GM12801 (cell line): ENCODE measurements around the gene ANO3.

Experiments used
- TF ChIP-seq, protein P1 (sequence below): IDR thresholded peaks from one replicate; pipeline ENCODE4 v1.5.1; 2011; ENCODE audit warnings: control low read depth; ENCODE audit not compliant: insufficient read length; ENCODE audit errors: extremely low read depth

The ANO3 gene

DNA sequence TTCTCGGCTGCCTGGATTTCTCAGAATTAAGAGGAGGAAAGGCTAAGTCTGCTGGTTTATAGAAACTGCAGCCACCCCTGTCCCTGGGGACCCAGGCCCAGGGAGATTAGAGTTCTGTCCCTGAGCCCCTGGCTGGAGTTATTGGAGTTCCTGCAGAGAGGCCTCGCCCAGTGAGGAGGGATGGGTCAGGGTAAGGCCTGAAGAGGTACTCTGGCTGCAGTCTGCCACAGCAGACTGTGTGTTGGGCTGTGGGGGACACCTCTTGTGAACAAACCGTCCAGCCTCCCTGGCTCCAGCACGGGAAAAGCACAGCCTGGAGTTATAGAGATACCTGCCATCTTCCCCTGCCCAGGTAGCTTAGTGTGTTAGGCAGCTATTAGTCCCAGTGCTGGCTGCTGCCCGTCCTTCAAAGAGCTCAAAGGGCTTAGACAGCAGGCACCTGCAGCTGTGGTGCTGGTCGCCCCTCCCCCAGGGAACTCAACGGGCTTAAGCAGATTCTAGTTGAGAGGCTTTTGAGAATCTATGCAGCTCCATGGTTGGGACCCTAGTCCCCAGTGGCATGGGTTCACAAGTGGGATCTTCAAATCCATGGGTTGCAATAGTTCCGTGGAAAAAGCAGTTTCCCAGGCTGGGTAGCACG, 276.7 kb downstream of the ANO3 start:
- TF ChIP-seq, protein P1, sequence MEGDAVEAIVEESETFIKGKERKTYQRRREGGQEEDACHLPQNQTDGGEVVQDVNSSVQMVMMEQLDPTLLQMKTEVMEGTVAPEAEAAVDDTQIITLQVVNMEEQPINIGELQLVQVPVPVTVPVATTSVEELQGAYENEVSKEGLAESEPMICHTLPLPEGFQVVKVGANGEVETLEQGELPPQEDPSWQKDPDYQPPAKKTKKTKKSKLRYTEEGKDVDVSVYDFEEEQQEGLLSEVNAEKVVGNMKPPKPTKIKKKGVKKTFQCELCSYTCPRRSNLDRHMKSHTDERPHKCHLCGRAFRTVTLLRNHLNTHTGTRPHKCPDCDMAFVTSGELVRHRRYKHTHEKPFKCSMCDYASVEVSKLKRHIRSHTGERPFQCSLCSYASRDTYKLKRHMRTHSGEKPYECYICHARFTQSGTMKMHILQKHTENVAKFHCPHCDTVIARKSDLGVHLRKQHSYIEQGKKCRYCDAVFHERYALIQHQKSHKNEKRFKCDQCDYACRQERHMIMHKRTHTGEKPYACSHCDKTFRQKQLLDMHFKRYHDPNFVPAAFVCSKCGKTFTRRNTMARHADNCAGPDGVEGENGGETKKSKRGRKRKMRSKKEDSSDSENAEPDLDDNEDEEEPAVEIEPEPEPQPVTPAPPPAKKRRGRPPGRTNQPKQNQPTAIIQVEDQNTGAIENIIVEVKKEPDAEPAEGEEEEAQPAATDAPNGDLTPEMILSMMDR: no peak

GRCh38 chr11:26613759-26614158, 281.8 kb downstream of the ANO3 start:
- TF ChIP-seq, protein P1: no peak

- TF ChIP-seq, protein P1: no peak
Measured at GRCh38 chr11:26618441-26618840, 286.5 kb downstream of the ANO3 start.

GRCh38 chr11:26620282-26621045, 288.5 kb downstream of the ANO3 start:
- TF ChIP-seq, protein P1: no peak

- TF ChIP-seq, protein P1: no peak
Measured at GRCh38 chr11:26621132-26621531, 289.2 kb downstream of the ANO3 start.

GRCh38 chr11:26622181-26622580, 290.3 kb downstream of the ANO3 start:
- TF ChIP-seq, protein P1: no peak

GRCh38 chr11:26623076-26623659, 291.2 kb downstream of the ANO3 start:
- TF ChIP-seq, protein P1: no peak
